IPS-NIHi7 (cell line): ENCODE measurements around the gene GFAP.
"Not testable (repeated sequence)": the region's sequence is repeated elsewhere in the genome, so short reads cannot be mapped to it uniquely, and the experiment has no call there.

ENCODE experiments used
- DNase-seq: peaks from one replicate; pipeline ENCODE4 v3.0.0; 2012; ENCODE audit warnings: mixed read lengths; ENCODE audit errors: extremely low spot score

The GFAP gene

GRCh38 chr17:44915321-44915726, at the start of gene GFAP:
Gene GFAP (minus strand): TSS chr17:44915500. CDS start chr17:44915486, 14 bp downstream.
- DNase-seq, result no peak

- DNase-seq, result peak; percentile 55
Measured at GRCh38 chr17:44961921-44962350, 46.6 kb upstream of the GFAP start.

- DNase-seq, result no peak
Measured at GRCh38 chr17:44960691-44961090, 45.4 kb upstream of the GFAP start.

- DNase-seq, result no peak
Measured at GRCh38 chr17:44959821-44960531, 44.7 kb upstream of the GFAP start.

GRCh38 chr17:44956998-44957981, 42.0 kb upstream of the GFAP start:
- no peak for DNase-seq

- DNase-seq, result no peak
Measured at GRCh38 chr17:44955674-44956425, 40.5 kb upstream of the GFAP start.

- DNase-seq, result no peak
Measured at GRCh38 chr17:44952946-44953475, 37.7 kb upstream of the GFAP start.

GRCh38 chr17:44948315-44948795, 33.1 kb upstream of the GFAP start:
- no peak for DNase-seq

- peak; percentile 99 for DNase-seq
Measured at GRCh38 chr17:44947461-44948314, 32.4 kb upstream of the GFAP start, which contains the start of gene KIF18B. Gene KIF18B (minus strand): TSS chr17:44947773. CDS start chr17:44936344, 11,429 bp downstream.

GRCh38 chr17:44945652-44946051, 30.4 kb upstream of the GFAP start:
- DNase-seq, result not testable (repeated sequence)

GRCh38 chr17:44942456-44942855, 27.2 kb upstream of the GFAP start:
- no peak for DNase-seq

- DNase-seq, result no peak
Measured at GRCh38 chr17:44941712-44942331, 26.5 kb upstream of the GFAP start.

GRCh38 chr17:44940768-44941167, 25.5 kb upstream of the GFAP start:
- no peak for DNase-seq

GRCh38 chr17:44940317-44940716, 25.0 kb upstream of the GFAP start:
- DNase-seq, result no peak

- DNase-seq, result no peak
Measured at GRCh38 chr17:44935116-44935515, 19.8 kb upstream of the GFAP start.

GRCh38 chr17:44934745-44935105, 19.4 kb upstream of the GFAP start:
- no peak for DNase-seq

- DNase-seq, result no peak
Measured at GRCh38 chr17:44933824-44934744, 18.8 kb upstream of the GFAP start.

GRCh38 chr17:44932787-44933097, 17.4 kb upstream of the GFAP start:
- no peak for DNase-seq
